CD4-positive, alpha-beta T cell (primary cell): Measurements from ENCODE around the gene FAM135A. TPM values are rescaled to one million over a fixed set of nuclear protein-coding genes. Genes with fewer than 3 reads are reported as not detected.
"Not testable (repeated sequence)": the region's sequence is repeated elsewhere in the genome, so short reads cannot be mapped to it uniquely, and the experiment has no call there.

Experiments used
- ATAC-seq: fragments of 200-7000 bp; cut with Tn5 transposase; one replicate; pipeline ENCODE4 v1.10.0; 2022; ENCODE audit warnings: mild to moderate bottlenecking; ENCODE audit not compliant: poor library complexity
- CTCF ChIA-PET: fragments of 350-600 bp; sonication (Branson Sonifier 250); formaldehyde crosslinking; loops from one replicate; lab custom pipeline; 2021; ENCODE audit warnings: antibody characterized with exemption, inconsistent platforms; lab: Charles Lee
- POLR2A ChIA-PET: fragments of 350-600 bp; sonication (Branson Sonifier 250); formaldehyde crosslinking; loops from one replicate; lab custom pipeline; 2021; ENCODE audit warnings: antibody characterized with exemption, inconsistent platforms; lab: Charles Lee
- DNase-seq, 14 experiments: peaks; one replicate each; pipeline ENCODE4 v3.0.0-alpha.2; 2013 to 2020; ENCODE audit warnings: mixed read lengths in 2 of 14
- H3K27ac ChIP-seq, 2 donors: one replicate each; pipeline versions ENCODE4 v1.5.1 to v1.7.0; 2013; ENCODE audit warnings: low read length in 2 of 2, low read depth in 1 of 2, mild to moderate bottlenecking in 1 of 2
- H3K27me3 ChIP-seq, 2 experiments: 1 replicate in 1 of 2; 2 replicates in 1 of 2; pipeline versions ENCODE4 v1.6.1 to v1.7.0; 2013; ENCODE audit warnings: low read length in 2 of 2, control low read depth in 1 of 2, mild to moderate bottlenecking in 1 of 2, moderate library complexity in 1 of 2; ENCODE audit not compliant: insufficient read depth in 2 of 2, control insufficient read depth in 1 of 2
- H3K36me3 ChIP-seq: one replicate; pipeline ENCODE4 v1.6.1; 2013; ENCODE audit warnings: low read length, control low read depth; ENCODE audit not compliant: insufficient read depth
- H3K4me1 ChIP-seq: one replicate; pipeline ENCODE4 v1.6.1; 2013; ENCODE audit warnings: low read length, control low read depth; ENCODE audit not compliant: insufficient read depth
- H3K4me3 ChIP-seq: one replicate; pipeline ENCODE4 v1.5.1; 2013; ENCODE audit warnings: mild to moderate bottlenecking, low read length, moderate library complexity
- H3K9me3 ChIP-seq, 2 experiments: 1 replicate in 1 of 2; 2 replicates in 1 of 2; pipeline versions ENCODE4 v1.6.1 to v1.7.0; 2013; ENCODE audit warnings: low read length in 2 of 2, mild to moderate bottlenecking in 2 of 2, control low read depth in 1 of 2, moderate library complexity in 1 of 2; ENCODE audit not compliant: control insufficient read depth in 1 of 2, insufficient read depth in 1 of 2
- H3K27ac Mint-ChIP-seq: one replicate; pipeline ENCODE4 v1.8.0; 2020; ENCODE audit warnings: mixed read lengths
- H3K27me3 Mint-ChIP-seq: one replicate; pipeline ENCODE4 v1.8.0; 2021; ENCODE audit warnings: mixed read lengths
- H3K36me3 Mint-ChIP-seq: one replicate; pipeline ENCODE4 v1.8.0; 2021; ENCODE audit warnings: low read depth, mixed read lengths
- H3K4me1 Mint-ChIP-seq: one replicate; pipeline ENCODE4 v1.8.0; 2021; ENCODE audit warnings: low read depth, mixed read lengths
- H3K4me3 Mint-ChIP-seq: one replicate; pipeline ENCODE4 v1.8.0; 2020; ENCODE audit warnings: mild to moderate bottlenecking, mixed read lengths
- H3K9me3 Mint-ChIP-seq: one replicate; pipeline ENCODE4 v1.8.0; 2020; ENCODE audit warnings: mixed read lengths
- intact Hi-C, 2 experiments: fragments of 100-400 bp; cut with DNase I in 1 of 2; cut with micrococcal nuclease in 1 of 2; formaldehyde crosslinking; loops; one replicate each; pipeline versions ENCODE4 v1.15.1 to v1.9.0; 2023 to 2025; cut with DNase I, micrococcal nuclease
- total RNA-seq, 174 experiments: library from RNA in 2 of 174; stranded (reverse) in 2 of 174; gene quantifications; one replicate each; pipeline ENCODE4 v1.2.3 and lab custom pipeline; 2021 to 2026
- TF ChIP-seq, protein P1 (sequence below): fragments of 200-600 bp; IDR thresholded peaks from one replicate; pipeline ENCODE4 v1.8.0; 2022; ENCODE audit warnings: antibody characterized with exemption, mild to moderate bottlenecking

The FAM135A gene
- total RNA-seq, 2 experiments from 2014 or later, result 5.6 to 6.6 TPM

DNA sequence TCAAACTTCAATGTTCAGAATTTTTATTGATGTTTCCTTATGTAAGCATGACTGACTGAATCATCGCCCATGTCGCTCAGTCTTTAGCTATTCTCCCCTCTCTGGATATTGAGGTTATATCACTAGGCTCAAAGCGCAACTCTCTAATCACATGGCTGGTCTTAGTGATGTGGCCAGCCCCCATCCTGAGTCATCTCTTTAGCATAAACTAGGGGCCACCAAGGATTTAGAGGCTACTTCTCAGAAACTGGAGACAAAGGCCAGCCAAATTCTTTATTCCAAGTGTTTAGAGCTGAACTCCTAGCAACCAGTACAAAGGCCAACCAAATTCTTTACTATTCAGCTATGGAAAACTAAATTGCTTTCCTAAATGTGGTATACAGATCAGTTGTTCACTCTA, 61.4 kb downstream of the FAM135A start:
- no peaks in the 10 kb centered on the region for H3K27me3 ChIP-seq
- no peaks in the 10 kb centered on the region for H3K4me1 Mint-ChIP-seq
- ATAC-seq, result no peak
- H3K4me1 ChIP-seq, result no peaks in the 10 kb centered on the region
- peaks cover 9% of the 10 kb centered on the region for H3K36me3 ChIP-seq
- TF ChIP-seq, protein P1, sequence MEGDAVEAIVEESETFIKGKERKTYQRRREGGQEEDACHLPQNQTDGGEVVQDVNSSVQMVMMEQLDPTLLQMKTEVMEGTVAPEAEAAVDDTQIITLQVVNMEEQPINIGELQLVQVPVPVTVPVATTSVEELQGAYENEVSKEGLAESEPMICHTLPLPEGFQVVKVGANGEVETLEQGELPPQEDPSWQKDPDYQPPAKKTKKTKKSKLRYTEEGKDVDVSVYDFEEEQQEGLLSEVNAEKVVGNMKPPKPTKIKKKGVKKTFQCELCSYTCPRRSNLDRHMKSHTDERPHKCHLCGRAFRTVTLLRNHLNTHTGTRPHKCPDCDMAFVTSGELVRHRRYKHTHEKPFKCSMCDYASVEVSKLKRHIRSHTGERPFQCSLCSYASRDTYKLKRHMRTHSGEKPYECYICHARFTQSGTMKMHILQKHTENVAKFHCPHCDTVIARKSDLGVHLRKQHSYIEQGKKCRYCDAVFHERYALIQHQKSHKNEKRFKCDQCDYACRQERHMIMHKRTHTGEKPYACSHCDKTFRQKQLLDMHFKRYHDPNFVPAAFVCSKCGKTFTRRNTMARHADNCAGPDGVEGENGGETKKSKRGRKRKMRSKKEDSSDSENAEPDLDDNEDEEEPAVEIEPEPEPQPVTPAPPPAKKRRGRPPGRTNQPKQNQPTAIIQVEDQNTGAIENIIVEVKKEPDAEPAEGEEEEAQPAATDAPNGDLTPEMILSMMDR, result no peak
- H3K27ac Mint-ChIP-seq, result no peak overlapping the region
- H3K27ac ChIP-seq, result no peak overlapping the region
- no peak for DNase-seq
- no peak overlapping the region for H3K4me3 Mint-ChIP-seq
- H3K27me3 Mint-ChIP-seq, result no peaks in the 10 kb centered on the region
- H3K9me3 ChIP-seq, result no peaks in the 10 kb centered on the region
- POLR2A ChIA-PET, result no interaction called here
- intact Hi-C loops, result no loop called here
- H3K4me3 ChIP-seq, result no peak overlapping the region
- peaks cover 51% of the 10 kb centered on the region for H3K36me3 Mint-ChIP-seq
- no peaks in the 10 kb centered on the region for H3K9me3 Mint-ChIP-seq
- CTCF ChIA-PET, result no interaction called here

DNA sequence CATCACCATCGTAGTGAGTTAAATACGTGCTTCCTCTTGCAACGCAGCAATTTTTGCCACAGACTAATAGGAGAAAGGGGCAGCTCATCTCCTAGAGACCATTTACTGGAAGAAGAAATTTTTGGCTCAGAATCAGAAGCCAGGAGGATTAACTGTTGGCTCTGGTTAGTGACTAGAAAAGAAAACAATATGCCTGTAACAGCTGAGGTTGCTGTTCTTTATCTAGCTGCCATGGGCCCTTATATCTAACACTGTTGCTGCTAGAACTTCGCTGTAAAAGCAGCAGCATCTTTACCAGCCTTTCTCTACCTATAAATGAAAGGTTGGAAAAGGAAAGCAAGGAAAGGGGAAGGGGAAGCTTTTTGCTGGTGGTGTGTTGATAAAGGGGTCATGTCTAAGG, 65.9 kb downstream of the FAM135A start:
- intact Hi-C loops, result no loop called here
- Mint-ChIP-seq H3K4me1 (no peaks in the 10 kb centered on the region), H3K9me3 (no peaks in the 10 kb centered on the region), H3K4me3 (no peak overlapping the region), H3K27ac (no peak overlapping the region), H3K27me3 (no peaks in the 10 kb centered on the region), H3K36me3 (peaks cover 38% of the 10 kb centered on the region)
- TF ChIP-seq, protein P1, result no peak
- ATAC-seq, result no peak
- Histone ChIP-seq H3K27me3 (no peaks in the 10 kb centered on the region), H3K27ac (no peak overlapping the region), H3K4me3 (no peak overlapping the region), H3K4me1 (no peaks in the 10 kb centered on the region), H3K36me3 (peaks cover 8% of the 10 kb centered on the region), H3K9me3 (no peaks in the 10 kb centered on the region)
- ChIA-PET POLR2A (no interaction called here), CTCF (no interaction called here)
- DNase-seq, result no peak

DNA sequence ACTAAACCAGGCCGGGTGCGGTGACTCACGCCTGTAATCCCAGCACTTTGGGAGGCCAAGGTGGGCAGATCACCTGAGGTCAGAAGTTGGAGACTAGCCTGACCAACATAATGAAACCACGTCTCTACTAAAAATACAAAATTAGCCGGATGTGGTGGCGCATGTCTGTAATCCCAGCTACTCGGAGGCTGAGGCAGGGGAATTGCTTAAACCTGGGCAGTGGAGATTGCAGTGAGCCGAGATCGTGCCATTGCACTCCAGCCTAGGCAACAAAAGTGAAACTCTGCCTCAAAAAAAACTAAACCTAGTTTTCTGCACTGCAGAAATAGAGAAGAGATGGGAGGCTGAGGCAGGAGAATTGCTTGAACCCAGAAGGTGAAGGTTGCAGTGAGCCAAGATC, 73.3 kb downstream of the FAM135A start:
- CTCF ChIA-PET, DNase-seq, H3K4me3 Mint-ChIP-seq, H3K9me3 Mint-ChIP-seq, H3K27ac Mint-ChIP-seq, H3K27me3 ChIP-seq, H3K36me3 Mint-ChIP-seq, H3K4me3 ChIP-seq, POLR2A ChIA-PET, H3K4me1 ChIP-seq, H3K9me3 ChIP-seq, intact Hi-C loops, H3K36me3 ChIP-seq, H3K4me1 Mint-ChIP-seq, H3K27ac ChIP-seq, ATAC-seq, H3K27me3 Mint-ChIP-seq: not testable (repeated sequence)

DNA sequence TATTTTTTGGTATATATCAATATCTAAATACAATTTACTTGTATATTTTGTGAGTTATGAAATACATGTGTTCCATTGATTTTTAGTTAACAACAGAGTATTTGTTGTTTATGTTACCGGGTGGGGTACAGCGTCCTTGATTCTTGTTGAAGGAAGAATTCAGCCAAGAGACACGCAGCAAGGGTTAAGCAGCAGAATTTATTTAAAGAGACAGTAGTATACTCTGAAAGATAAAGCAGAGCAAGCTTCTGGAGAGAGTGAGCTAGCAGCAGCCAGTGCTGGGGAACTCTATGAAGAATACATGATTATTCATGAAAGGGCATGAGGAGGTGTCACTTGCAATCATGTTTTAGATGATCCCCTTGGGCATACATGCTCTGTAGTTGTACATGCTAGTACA, 76.1 kb downstream of the FAM135A start:
- Histone ChIP-seq H3K27ac (no peak overlapping the region), H3K4me1 (no peaks in the 10 kb centered on the region), H3K4me3 (no peak overlapping the region), H3K9me3 (no peaks in the 10 kb centered on the region), H3K27me3 (no peaks in the 10 kb centered on the region), H3K36me3 (no peaks in the 10 kb centered on the region)
- Mint-ChIP-seq H3K9me3 (no peaks in the 10 kb centered on the region), H3K4me1 (no peaks in the 10 kb centered on the region), H3K36me3 (peaks cover 5% of the 10 kb centered on the region), H3K4me3 (no peak overlapping the region), H3K27ac (no peak overlapping the region), H3K27me3 (no peaks in the 10 kb centered on the region)
- DNase-seq (no peak), ATAC-seq (no peak)
- intact Hi-C loops, result no loop called here
- TF ChIP-seq, protein P1, result no peak
- ChIA-PET POLR2A (no interaction called here), CTCF (no interaction called here)
